ENCODE measurements around the gene SSBP3. TPM values are rescaled to one million over a fixed set of nuclear protein-coding genes. Genes with fewer than 3 reads are reported as not detected.

The SSBP3 gene
- total RNA-seq, 1 experiment from 2014 or later: 15.0 TPM

- peaks cover 30% of the 10 kb centered on the region for H3K36me3 ChIP-seq (ENCODE audit: low read depth, low read length)
- peaks cover 8% of the 10 kb centered on the region; the same call in 1 of the 2 replicates for H4K20me1 ChIP-seq (ENCODE audit: low read length)
- intact Hi-C loops (cut with micrococcal nuclease): loop anchor here (10.0 kb wide), 2 partner anchors 195 to 395 kb away; partner anchors contain the start of genes CYB5RL and MRPL37
Observed at GRCh38 chr1:54399765-54400164, 6.4 kb downstream of the SSBP3 start.

GRCh38 chr1:54398963-54399528 is 7.1 kb downstream of the SSBP3 start:
- Histone ChIP-seq H3K27ac (ENCODE audit: low read length) (no peak overlapping the region), H3K4me1 (ENCODE audit: insufficient read depth, low read length) (peaks cover 12% of the 10 kb centered on the region), H3F3A (ENCODE audit: low read length, unreplicated experiment) (no peaks in the 10 kb centered on the region), H3K27me3 (ENCODE audit: low read length) (no peaks in the 10 kb centered on the region), H3K4me3 (ENCODE audit: low read length) (no peak overlapping the region), H3K4me2 (ENCODE audit: low read length) (no peak overlapping the region), H2AFZ (ENCODE audit: low read length) (no peak overlapping the region), H3K9ac (ENCODE audit: low read length) (no peak overlapping the region), H4K20me1 (ENCODE audit: low read length) (peaks cover 8% of the 10 kb centered on the region; the same call in 1 of the 2 replicates), H3K79me2 (ENCODE audit: low read length) (peaks cover 10% of the 10 kb centered on the region), H3K9me2 (replicated peaks; ENCODE audit: low read length) (no peaks in the 10 kb centered on the region), H3K9me3 (ENCODE audit: low read length) (no peaks in the 10 kb centered on the region), H3K36me3 (ENCODE audit: low read depth, low read length) (peaks cover 30% of the 10 kb centered on the region)
- ATAC-seq (no peak), DNase-seq (no peak)
- ChIA-PET POLR2A (ENCODE audit: unreplicated experiment) (no interaction called here), CTCF (no interaction called here)
- TF ChIP-seq EZH2phosphoT487 (IDR thresholded peaks at IDR 0.05; ENCODE audit: borderline replicate concordance, low read length) (no peak), EZH2 (IDR thresholded peaks at IDR 0.05; ENCODE audit: low read length, unreplicated experiment) (no peak)
- TF ChIP-seq, protein P1, sequence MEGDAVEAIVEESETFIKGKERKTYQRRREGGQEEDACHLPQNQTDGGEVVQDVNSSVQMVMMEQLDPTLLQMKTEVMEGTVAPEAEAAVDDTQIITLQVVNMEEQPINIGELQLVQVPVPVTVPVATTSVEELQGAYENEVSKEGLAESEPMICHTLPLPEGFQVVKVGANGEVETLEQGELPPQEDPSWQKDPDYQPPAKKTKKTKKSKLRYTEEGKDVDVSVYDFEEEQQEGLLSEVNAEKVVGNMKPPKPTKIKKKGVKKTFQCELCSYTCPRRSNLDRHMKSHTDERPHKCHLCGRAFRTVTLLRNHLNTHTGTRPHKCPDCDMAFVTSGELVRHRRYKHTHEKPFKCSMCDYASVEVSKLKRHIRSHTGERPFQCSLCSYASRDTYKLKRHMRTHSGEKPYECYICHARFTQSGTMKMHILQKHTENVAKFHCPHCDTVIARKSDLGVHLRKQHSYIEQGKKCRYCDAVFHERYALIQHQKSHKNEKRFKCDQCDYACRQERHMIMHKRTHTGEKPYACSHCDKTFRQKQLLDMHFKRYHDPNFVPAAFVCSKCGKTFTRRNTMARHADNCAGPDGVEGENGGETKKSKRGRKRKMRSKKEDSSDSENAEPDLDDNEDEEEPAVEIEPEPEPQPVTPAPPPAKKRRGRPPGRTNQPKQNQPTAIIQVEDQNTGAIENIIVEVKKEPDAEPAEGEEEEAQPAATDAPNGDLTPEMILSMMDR (conservative IDR thresholded peaks at IDR 0.05; ENCODE audit: low read depth, low read length): no peak
- no TSS peak for BruUV-seq (replicated peaks)
- intact Hi-C loops (cut with micrococcal nuclease): no loop called here

More at GRCh38 chr1:54399765-54400164, 6.4 kb downstream of the SSBP3 start:
- ChIA-PET POLR2A (ENCODE audit: unreplicated experiment) (no interaction called here), CTCF (no interaction called here)
- TF ChIP-seq, protein P1 (conservative IDR thresholded peaks at IDR 0.05; ENCODE audit: low read depth, low read length): no peak
- TF ChIP-seq EZH2phosphoT487 (IDR thresholded peaks at IDR 0.05; ENCODE audit: borderline replicate concordance, low read length) (no peak), EZH2 (IDR thresholded peaks at IDR 0.05; ENCODE audit: low read length, unreplicated experiment) (no peak)
- Histone ChIP-seq H3K79me2 (ENCODE audit: low read length) (peaks cover 10% of the 10 kb centered on the region), H2AFZ (ENCODE audit: low read length) (no peak overlapping the region), H3K27ac (ENCODE audit: low read length) (no peak overlapping the region), H3K9ac (ENCODE audit: low read length) (no peak overlapping the region), H3F3A (ENCODE audit: low read length, unreplicated experiment) (no peaks in the 10 kb centered on the region), H3K4me2 (ENCODE audit: low read length) (no peak overlapping the region), H3K4me1 (ENCODE audit: insufficient read depth, low read length) (peaks cover 19% of the 10 kb centered on the region), H3K27me3 (ENCODE audit: low read length) (no peaks in the 10 kb centered on the region), H3K9me2 (replicated peaks; ENCODE audit: low read length) (no peaks in the 10 kb centered on the region), H3K4me3 (ENCODE audit: low read length) (no peak overlapping the region), H3K9me3 (ENCODE audit: low read length) (no peaks in the 10 kb centered on the region)
- ATAC-seq (no peak), DNase-seq (no peak)
- no TSS peak for BruUV-seq (replicated peaks)

- intact Hi-C loops (cut with micrococcal nuclease): no loop called here
- POLR2A ChIA-PET (ENCODE audit: unreplicated experiment): no interaction called here
- DNase-seq: no peak
- no TSS peak for BruUV-seq (replicated peaks)
- Histone ChIP-seq H3K79me2 (ENCODE audit: low read length) (0 out of 2 replicates have a peak, but pooled peaks cover 4% of the 10 kb centered on the region), H4K20me1 (ENCODE audit: low read length) (peaks cover 2% of the 10 kb centered on the region; the same call in 1 of the 2 replicates), H3K27me3 (ENCODE audit: low read length) (no peaks in the 10 kb centered on the region), H3K9me3 (ENCODE audit: low read length) (no peaks in the 10 kb centered on the region), H3K9me2 (replicated peaks; ENCODE audit: low read length) (no peaks in the 10 kb centered on the region), H3K36me3 (ENCODE audit: low read depth, low read length) (peaks cover 30% of the 10 kb centered on the region), H3K9ac (ENCODE audit: low read length) (no peak overlapping the region), H3K4me1 (ENCODE audit: insufficient read depth, low read length) (peaks cover 2% of the 10 kb centered on the region; the same call in 1 of the 2 replicates), H3K4me2 (ENCODE audit: low read length) (no peak overlapping the region), H3K27ac (ENCODE audit: low read length) (no peak overlapping the region), H2AFZ (ENCODE audit: low read length) (no peak overlapping the region), H3K4me3 (ENCODE audit: low read length) (no peak overlapping the region), H3F3A (ENCODE audit: low read length, unreplicated experiment) (no peaks in the 10 kb centered on the region)
- no peak for ATAC-seq
- no peak for TF ChIP-seq EZH2phosphoT487 (IDR thresholded peaks at IDR 0.05; ENCODE audit: borderline replicate concordance, low read length)
- TF ChIP-seq, protein P1 (conservative IDR thresholded peaks at IDR 0.05; ENCODE audit: low read depth, low read length): no peak
- no peak for TF ChIP-seq EZH2 (IDR thresholded peaks at IDR 0.05; ENCODE audit: low read length, unreplicated experiment)
- CTCF ChIA-PET: no interaction called here
Observed at GRCh38 chr1:54397980-54398379, 8.2 kb downstream of the SSBP3 start.
